Neutrophil (primary cell): ENCODE measurements around the gene ITSN2.

Experiments
- H3K27ac ChIP-seq: fragments of 200-600 bp; sonication (generic); 2 replicates; pipeline ENCODE4 v1.5.1; 2016; ENCODE audit warnings: mild to moderate bottlenecking, moderate library complexity
- H3K27me3 ChIP-seq: fragments of 200-600 bp; sonication (generic); 2 replicates; pipeline ENCODE4 v1.6.0; 2016; ENCODE audit warnings: mild to moderate bottlenecking
- H3K36me3 ChIP-seq: fragments of 200-600 bp; sonication (generic); 2 replicates; pipeline ENCODE4 v1.5.1; 2017
- H3K4me1 ChIP-seq, 2 experiments: fragments of 200-600 bp in 1 of 2; sonication (generic) in 1 of 2; 1 replicate in 1 of 2; 2 replicates in 1 of 2; pipeline versions ENCODE4 v1.5.1 to v1.6.1; 2013 to 2016; ENCODE audit warnings: low read depth in 1 of 2, low read length in 1 of 2, mild to moderate bottlenecking in 1 of 2, moderate library complexity in 1 of 2; ENCODE audit not compliant: control insufficient read depth in 1 of 2, insufficient read depth in 1 of 2
- H3K4me3 ChIP-seq, 2 experiments: fragments of 200-600 bp in 1 of 2; sonication (generic) in 1 of 2; 1 replicate in 1 of 2; 2 replicates in 1 of 2; pipeline ENCODE4 v1.5.1; 2013 to 2016; ENCODE audit warnings: low read depth in 1 of 2, low read length in 1 of 2, mild to moderate bottlenecking in 1 of 2, moderate library complexity in 1 of 2
- H3K9me3 ChIP-seq: fragments of 200-600 bp; sonication (generic); 2 replicates; pipeline ENCODE4 v1.5.1; 2016
- TF ChIP-seq, protein P1 (sequence below): fragments of 200-600 bp; sonication (generic); IDR thresholded peaks from 2 replicates; pipeline ENCODE4 v1.5.1; 2016; ENCODE audit warnings: antibody characterized with exemption

The ITSN2 gene

GRCh38 chr2:24353364-24353763 lies 7.0 kb downstream of the ITSN2 start:
- H3K27ac ChIP-seq = peak overlapping the region; percentile 72
- no peak overlapping the region for H3K4me3 ChIP-seq
- no peaks in the 10 kb centered on the region for H3K9me3 ChIP-seq
- TF ChIP-seq, protein P1, sequence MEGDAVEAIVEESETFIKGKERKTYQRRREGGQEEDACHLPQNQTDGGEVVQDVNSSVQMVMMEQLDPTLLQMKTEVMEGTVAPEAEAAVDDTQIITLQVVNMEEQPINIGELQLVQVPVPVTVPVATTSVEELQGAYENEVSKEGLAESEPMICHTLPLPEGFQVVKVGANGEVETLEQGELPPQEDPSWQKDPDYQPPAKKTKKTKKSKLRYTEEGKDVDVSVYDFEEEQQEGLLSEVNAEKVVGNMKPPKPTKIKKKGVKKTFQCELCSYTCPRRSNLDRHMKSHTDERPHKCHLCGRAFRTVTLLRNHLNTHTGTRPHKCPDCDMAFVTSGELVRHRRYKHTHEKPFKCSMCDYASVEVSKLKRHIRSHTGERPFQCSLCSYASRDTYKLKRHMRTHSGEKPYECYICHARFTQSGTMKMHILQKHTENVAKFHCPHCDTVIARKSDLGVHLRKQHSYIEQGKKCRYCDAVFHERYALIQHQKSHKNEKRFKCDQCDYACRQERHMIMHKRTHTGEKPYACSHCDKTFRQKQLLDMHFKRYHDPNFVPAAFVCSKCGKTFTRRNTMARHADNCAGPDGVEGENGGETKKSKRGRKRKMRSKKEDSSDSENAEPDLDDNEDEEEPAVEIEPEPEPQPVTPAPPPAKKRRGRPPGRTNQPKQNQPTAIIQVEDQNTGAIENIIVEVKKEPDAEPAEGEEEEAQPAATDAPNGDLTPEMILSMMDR = no peak
- H3K36me3 ChIP-seq = no peaks in the 10 kb centered on the region
- no peaks in the 10 kb centered on the region for H3K27me3 ChIP-seq
- peaks cover 37 to 58% of the 10 kb centered on the region in 2 experiments for H3K4me1 ChIP-seq

GRCh38 chr2:24352664-24353063 lies 7.7 kb downstream of the ITSN2 start:
- H3K27me3 ChIP-seq = no peaks in the 10 kb centered on the region
- H3K4me1 ChIP-seq = peaks cover 32 to 51% of the 10 kb centered on the region in 2 experiments

GRCh38 chr2:24351981-24352380 lies 8.4 kb downstream of the ITSN2 start:
- Histone ChIP-seq H3K27ac (peak overlapping the region; percentile 35), H3K36me3 (no peaks in the 10 kb centered on the region), H3K4me3 (no peak overlapping the region), H3K9me3 (no peaks in the 10 kb centered on the region), H3K27me3 (no peaks in the 10 kb centered on the region), H3K4me1 (peaks cover 32 to 49% of the 10 kb centered on the region in 2 experiments)
- TF ChIP-seq, protein P1 = no peak

More at GRCh38 chr2:24352664-24353063, 7.7 kb downstream of the ITSN2 start:
- H3K27ac ChIP-seq = peak overlapping the region; percentile 35
- no peak overlapping the region for H3K4me3 ChIP-seq
- TF ChIP-seq, protein P1 = no peak
- no peaks in the 10 kb centered on the region for H3K9me3 ChIP-seq
- no peaks in the 10 kb centered on the region for H3K36me3 ChIP-seq

GRCh38 chr2:24351627-24351938 lies 8.8 kb downstream of the ITSN2 start:
- peaks cover 32 to 49% of the 10 kb centered on the region in 2 experiments for H3K4me1 ChIP-seq
- no peak overlapping the region for H3K4me3 ChIP-seq
- H3K27me3 ChIP-seq = no peaks in the 10 kb centered on the region
- no peak overlapping the region for H3K27ac ChIP-seq
- no peaks in the 10 kb centered on the region for H3K36me3 ChIP-seq
- H3K9me3 ChIP-seq = no peaks in the 10 kb centered on the region
- TF ChIP-seq, protein P1 = no peak

DNA sequence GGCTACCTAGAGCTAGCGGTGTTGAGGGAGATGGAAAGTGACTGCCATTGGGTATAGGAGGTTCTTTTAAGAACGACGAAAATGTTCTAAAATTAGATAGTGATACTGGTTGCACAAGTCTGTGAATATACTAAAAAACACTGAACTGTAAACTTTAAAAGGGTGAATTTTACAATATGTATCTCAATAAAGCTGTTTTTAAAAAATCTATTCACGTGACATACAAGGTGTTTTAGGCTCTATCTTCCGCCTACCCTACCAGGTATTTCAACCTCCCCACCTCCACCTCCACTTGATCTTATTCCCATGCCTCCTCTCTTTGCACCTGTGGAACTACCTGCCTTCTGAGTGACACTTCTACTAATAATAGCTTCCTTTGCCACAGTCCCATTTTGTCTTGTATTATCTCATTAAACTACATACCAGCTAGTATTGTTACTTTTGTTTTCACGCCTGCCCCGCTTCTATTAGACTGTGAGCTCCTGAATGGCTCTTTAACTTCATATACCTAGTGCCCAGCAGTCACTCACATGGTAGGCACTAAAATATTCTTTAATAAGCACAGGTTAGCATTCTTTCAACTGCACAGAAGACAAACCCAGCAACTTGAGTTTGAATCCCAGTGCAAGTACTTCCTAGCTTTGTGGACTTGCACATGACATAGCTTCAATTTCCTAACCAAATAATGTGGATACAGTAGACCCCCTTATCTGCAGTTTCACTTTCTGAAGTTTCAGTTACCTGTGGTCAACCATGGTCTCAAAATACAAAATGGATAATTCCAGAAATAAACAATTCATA lies 9.3 kb downstream of the ITSN2 start:
- no peaks in the 10 kb centered on the region for H3K27me3 ChIP-seq
- H3K9me3 ChIP-seq = no peaks in the 10 kb centered on the region
- H3K4me1 ChIP-seq = peaks cover 32 to 49% of the 10 kb centered on the region in 2 experiments
- H3K36me3 ChIP-seq = no peaks in the 10 kb centered on the region
- TF ChIP-seq, protein P1 = no peak
- no peak overlapping the region for H3K27ac ChIP-seq
- no peak overlapping the region for H3K4me3 ChIP-seq
